A549 (cell line): ENCODE results near the gene NCOA7.

Source experiments
- MAZ ChIP-seq: fragments of 150-350 bp; IDR thresholded peaks from 2 replicates; pipeline ENCODE4 v1.6.1; 2014; ENCODE audit warnings: antibody characterized with exemption, low read depth, low read length, borderline replicate concordance
- POLR2A ChIP-seq: IDR thresholded peaks from 2 replicates; pipeline ENCODE4 v1.6.1; 2012; ENCODE audit warnings: mild to moderate bottlenecking, low read length
- SREBF2 ChIP-seq: fragments of 450-650 bp; IDR thresholded peaks from 2 replicates; pipeline ENCODE4 v1.6.1; 2014; ENCODE audit warnings: mild to moderate bottlenecking, moderate library complexity

DNA sequence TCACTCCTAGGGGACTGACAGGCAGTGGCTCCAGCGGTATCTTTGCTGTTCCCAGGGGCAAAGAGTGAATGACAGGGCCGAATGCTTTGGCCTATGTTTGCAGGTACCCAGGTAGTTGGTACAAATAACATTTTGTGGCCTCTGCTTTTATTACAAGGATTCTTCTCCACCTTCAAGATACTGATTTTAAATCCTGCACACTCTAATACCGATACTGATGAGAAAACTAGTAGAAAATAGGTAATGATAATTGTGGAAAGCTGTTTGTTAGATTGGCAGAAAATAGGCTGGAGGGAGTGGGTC, 166.6 kb downstream of the NCOA7 start:
- TF ChIP-seq MAZ (no peak), POLR2A (no peak), SREBF2 (no peak)
